Upper lobe of left lung (tissue), 6 donors: Measurements from ENCODE around the gene QPRT. TPM values are rescaled to one million over a fixed set of nuclear protein-coding genes. Genes with fewer than 3 reads are reported as not detected.
"Not testable (repeated sequence)": the region's sequence is repeated elsewhere in the genome, so short reads cannot be mapped to it uniquely, and the experiment has no call there.

ENCODE experiments used
- ATAC-seq, 2 donors: fragments of 200-7000 bp; cut with Tn5 transposase; one replicate each; pipeline ENCODE4 v1.9.1; 2022; ENCODE audit warnings: mild to moderate bottlenecking in 2 of 2, moderate library complexity in 2 of 2; ENCODE audit not compliant: low FRiP score in 2 of 2
- DNase-seq, 2 donors: peaks; one replicate each; pipeline ENCODE4 v3.0.0-alpha.2; 2019 to 2020
- H3K27ac ChIP-seq, 4 donors: fragments of 200-600 bp; sonication (generic); one replicate each; pipeline ENCODE4 v1.5.1; 2016 to 2019
- H3K27me3 ChIP-seq, 4 donors: fragments of 200-600 bp; sonication (generic); one replicate each; pipeline ENCODE4 v1.5.1; 2017 to 2019
- H3K36me3 ChIP-seq, 4 donors: fragments of 200-600 bp; sonication (generic); one replicate each; pipeline ENCODE4 v1.5.1; 2016 to 2019
- H3K4me1 ChIP-seq, 4 donors: fragments of 200-600 bp; sonication (generic); one replicate each; pipeline ENCODE4 v1.5.1; 2018 to 2019
- H3K4me3 ChIP-seq, 4 donors: fragments of 200-600 bp; sonication (generic); one replicate each; pipeline ENCODE4 v1.5.1; 2017 to 2019; ENCODE audit warnings: mild to moderate bottlenecking in 2 of 4, moderate library complexity in 1 of 4
- H3K9me3 ChIP-seq, 4 donors: fragments of 200-600 bp; sonication (generic); one replicate each; pipeline ENCODE4 v1.5.1; 2018 to 2019
- EP300 ChIP-seq, 4 donors: sonication (generic); formaldehyde crosslinking; IDR thresholded peaks; one replicate each; pipeline ENCODE4 v1.5.1; 2017; ENCODE audit warnings: antibody characterized with exemption in 4 of 4, control low read depth in 2 of 4
- POLR2A ChIP-seq, 4 donors: fragments of 450-650 bp; IDR thresholded peaks; one replicate each; pipeline ENCODE4 v1.5.1; 2016 to 2017; ENCODE audit warnings: antibody characterized with exemption in 4 of 4, mild to moderate bottlenecking in 2 of 4
- POLR2AphosphoS5 ChIP-seq, 2 donors: sonication (generic); formaldehyde crosslinking; IDR thresholded peaks; one replicate each; pipeline ENCODE4 v1.5.1; 2017; ENCODE audit warnings: antibody characterized with exemption in 2 of 2
- WGBS, 2 donors: methylation state at CpG; one replicate each; pipeline ENCODE4 v1.1.5; 2017 to 2018; 5-methylcytosine and 5-hydroxymethylcytosine counted together
- total RNA-seq, 6 donors: library from RNA; depleted of rRNA in 4 of 6; stranded (reverse); fragments of >200 nt in 4 of 6; gene quantifications; one replicate each; pipeline versions ENCODE4 v1.1.0 to v1.2.1, GENCODE V29; 2016 to 2021
- TF ChIP-seq, protein P1 (sequence below), 6 experiments: fragments of 450-650 bp in 4 of 6; fragments of 200-600 bp in 2 of 6; sonication (generic) in 2 of 6; IDR thresholded peaks; one replicate each; pipeline ENCODE4 v1.5.1; 2016 to 2019; ENCODE audit warnings: antibody characterized with exemption in 6 of 6
- donor health status: DM: no; HTN: no; CAD: no; lungs with moderate emphysema.
- donor health status: DM: no; HTN: yes; CAD: no; lungs with severe emphysema.

Gene QPRT
- total RNA-seq, 6 donors from 2014 or later, result 4.8 to 17.8 (median 9.8) TPM

DNA sequence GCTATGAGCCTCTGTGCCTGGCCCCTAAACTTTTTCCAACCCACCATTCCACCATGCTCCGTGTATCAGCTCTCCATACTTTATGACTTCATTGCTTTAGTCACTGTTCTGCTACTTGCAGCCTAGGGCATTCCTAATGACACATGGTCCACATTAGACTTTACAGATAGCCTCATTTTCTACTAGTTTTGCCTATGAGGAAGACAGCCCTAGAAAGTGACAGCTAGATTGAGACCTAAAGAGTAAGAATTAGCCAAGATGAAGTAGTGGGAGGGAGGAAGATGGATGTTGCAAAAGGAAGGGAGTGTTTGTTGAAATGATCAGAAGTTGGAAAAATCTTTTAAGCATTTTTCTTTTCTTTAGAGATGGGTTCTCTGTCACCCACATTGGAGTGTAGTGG lies 55.8 kb downstream of the QPRT start:
- Histone ChIP-seq H3K27me3 (no peaks in the 10 kb centered on the region), H3K4me1 (peaks cover 0 to 3% (median 0%) of the 10 kb centered on the region in 4 donors), H3K27ac (no peak overlapping the region), H3K36me3 (no peaks in the 10 kb centered on the region), H3K4me3 (no peak overlapping the region), H3K9me3 (no peaks in the 10 kb centered on the region)
- TF ChIP-seq POLR2A (IDR thresholded peaks at IDR 0.05) (no peak), EP300 (IDR thresholded peaks at IDR 0.05) (no peak), POLR2AphosphoS5 (IDR thresholded peaks at IDR 0.05) (no peak)
- TF ChIP-seq, protein P1, sequence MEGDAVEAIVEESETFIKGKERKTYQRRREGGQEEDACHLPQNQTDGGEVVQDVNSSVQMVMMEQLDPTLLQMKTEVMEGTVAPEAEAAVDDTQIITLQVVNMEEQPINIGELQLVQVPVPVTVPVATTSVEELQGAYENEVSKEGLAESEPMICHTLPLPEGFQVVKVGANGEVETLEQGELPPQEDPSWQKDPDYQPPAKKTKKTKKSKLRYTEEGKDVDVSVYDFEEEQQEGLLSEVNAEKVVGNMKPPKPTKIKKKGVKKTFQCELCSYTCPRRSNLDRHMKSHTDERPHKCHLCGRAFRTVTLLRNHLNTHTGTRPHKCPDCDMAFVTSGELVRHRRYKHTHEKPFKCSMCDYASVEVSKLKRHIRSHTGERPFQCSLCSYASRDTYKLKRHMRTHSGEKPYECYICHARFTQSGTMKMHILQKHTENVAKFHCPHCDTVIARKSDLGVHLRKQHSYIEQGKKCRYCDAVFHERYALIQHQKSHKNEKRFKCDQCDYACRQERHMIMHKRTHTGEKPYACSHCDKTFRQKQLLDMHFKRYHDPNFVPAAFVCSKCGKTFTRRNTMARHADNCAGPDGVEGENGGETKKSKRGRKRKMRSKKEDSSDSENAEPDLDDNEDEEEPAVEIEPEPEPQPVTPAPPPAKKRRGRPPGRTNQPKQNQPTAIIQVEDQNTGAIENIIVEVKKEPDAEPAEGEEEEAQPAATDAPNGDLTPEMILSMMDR (IDR thresholded peaks at IDR 0.05), result no peak
- ATAC-seq, result no peak
- 79 to 94% methylated on average over 1 of the region's 1 CpG for WGBS, 2 donors
- DNase-seq, result no peak

DNA sequence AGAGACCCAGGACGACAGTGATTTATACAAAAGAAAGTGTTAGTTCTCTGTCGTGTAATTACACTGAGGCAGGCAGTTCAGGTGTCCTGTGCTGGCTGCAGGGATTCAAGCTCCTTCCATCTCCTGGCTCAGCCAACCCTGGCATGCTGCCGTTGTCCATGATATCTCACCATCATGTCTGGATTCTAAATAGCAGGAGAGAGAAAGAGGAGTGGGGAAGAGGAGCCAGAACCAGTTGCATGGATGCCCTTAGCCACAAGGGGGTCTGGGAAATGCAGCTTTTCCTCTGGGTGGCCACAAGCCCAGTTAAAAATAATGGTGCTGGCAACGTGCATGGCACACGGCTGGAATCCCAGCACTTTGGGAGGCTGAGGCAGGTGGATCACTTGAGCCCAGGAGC lies 57.1 kb downstream of the QPRT start:
- H3K27me3 ChIP-seq, result no peaks in the 10 kb centered on the region
- DNase-seq (no peak), ATAC-seq (no peak)
- no peaks in the 10 kb centered on the region for H3K36me3 ChIP-seq
- H3K27ac ChIP-seq, result no peak overlapping the region
- no peaks in the 10 kb centered on the region for H3K9me3 ChIP-seq
- no peak for TF ChIP-seq POLR2A (IDR thresholded peaks at IDR 0.05)
- TF ChIP-seq EP300 (IDR thresholded peaks at IDR 0.05), result no peak
- TF ChIP-seq, protein P1 (IDR thresholded peaks at IDR 0.05), result no peak
- no peak for TF ChIP-seq POLR2AphosphoS5 (IDR thresholded peaks at IDR 0.05)
- no peak overlapping the region for H3K4me3 ChIP-seq
- WGBS, 2 donors, result 44 to 60% methylated on average over 5 of the region's 5 CpGs
- H3K4me1 ChIP-seq, result peaks cover 0 to 3% (median 0%) of the 10 kb centered on the region in 4 donors

DNA sequence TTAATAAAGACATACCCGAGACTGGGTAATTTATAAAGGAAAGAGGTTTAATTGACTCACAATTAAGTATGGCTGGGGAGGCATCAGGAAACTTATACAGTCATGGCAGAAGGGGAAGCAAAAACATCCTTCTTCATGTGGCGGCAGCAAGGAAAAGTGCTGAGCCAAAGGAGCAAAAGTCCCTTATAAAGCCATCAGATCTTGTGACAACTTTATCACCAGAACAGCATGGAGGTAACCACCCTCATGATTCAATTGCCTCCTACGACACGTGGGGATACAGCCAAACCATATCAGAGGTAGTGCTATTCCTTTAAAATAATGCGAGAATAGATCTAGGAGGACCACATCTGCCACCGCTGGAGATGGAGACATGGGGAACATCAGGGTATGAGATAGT lies 57.8 kb downstream of the QPRT start:
- Histone ChIP-seq H3K4me3 (no peak overlapping the region), H3K27ac (no peak overlapping the region), H3K36me3 (no peaks in the 10 kb centered on the region), H3K9me3 (no peaks in the 10 kb centered on the region), H3K4me1 (peaks cover 0 to 3% (median 0%) of the 10 kb centered on the region in 4 donors), H3K27me3 (no peaks in the 10 kb centered on the region)
- no peak for ATAC-seq
- 74 to 80% methylated on average over 6 of the region's 6 CpGs for WGBS, 2 donors
- no peak for DNase-seq
- TF ChIP-seq, protein P1 (IDR thresholded peaks at IDR 0.05), result no peak

DNA sequence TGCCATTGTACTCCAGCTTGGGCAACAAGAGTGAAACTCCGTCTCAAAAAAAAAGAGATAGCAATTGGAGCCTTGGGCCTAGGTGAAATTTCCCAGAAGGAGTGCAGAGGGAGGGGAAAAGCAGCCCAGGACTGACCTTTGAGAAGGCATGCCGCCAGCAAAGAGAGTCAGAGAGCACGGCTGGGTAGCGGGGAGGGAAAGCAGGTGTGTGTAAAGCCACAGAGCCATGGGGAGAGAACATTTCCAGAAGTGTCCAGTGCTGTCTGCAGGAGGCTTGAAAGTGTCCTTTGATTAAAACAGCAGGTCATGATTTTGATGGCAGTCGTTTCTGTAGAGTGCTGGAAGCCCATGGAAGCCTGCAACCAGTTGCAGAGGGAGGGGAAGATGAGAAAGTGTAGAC lies 58.7 kb downstream of the QPRT start:
- TF ChIP-seq POLR2A (IDR thresholded peaks at IDR 0.05) (no peak), POLR2AphosphoS5 (IDR thresholded peaks at IDR 0.05) (no peak)
- TF ChIP-seq, protein P1 (IDR thresholded peaks at IDR 0.05), result no peak
- 71 to 72% methylated on average over 5 of the region's 5 CpGs for WGBS, 2 donors
- Histone ChIP-seq H3K4me3 (no peak overlapping the region), H3K4me1 (peaks cover 0 to 3% (median 0%) of the 10 kb centered on the region in 4 donors), H3K27ac (no peak overlapping the region), H3K36me3 (no peaks in the 10 kb centered on the region), H3K27me3 (no peaks in the 10 kb centered on the region), H3K9me3 (no peaks in the 10 kb centered on the region)
- DNase-seq (no peak), ATAC-seq (no peak)

DNA sequence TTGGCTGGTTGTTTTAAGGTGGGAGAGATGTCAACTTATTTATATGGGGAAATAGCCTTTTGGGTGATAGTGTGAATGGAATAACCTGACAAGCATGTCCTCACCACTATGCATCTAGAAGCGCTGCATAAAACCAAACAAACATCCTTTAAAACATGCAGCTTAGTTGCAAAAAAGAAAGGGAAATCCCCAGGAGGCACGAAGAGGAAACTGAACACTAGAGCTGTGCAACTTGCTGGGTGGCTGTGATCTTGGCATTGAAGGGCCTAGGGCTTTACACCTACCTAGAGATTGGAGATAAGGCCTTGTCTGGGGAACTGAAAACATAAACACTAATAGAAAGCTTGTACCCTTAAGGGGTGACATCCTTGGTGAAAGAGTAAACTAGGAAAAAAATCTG lies 59.5 kb downstream of the QPRT start:
- Histone ChIP-seq H3K9me3 (no peaks in the 10 kb centered on the region), H3K4me3 (no peak overlapping the region), H3K27me3 (no peaks in the 10 kb centered on the region), H3K4me1 (peaks cover 0 to 3% (median 0%) of the 10 kb centered on the region in 4 donors), H3K27ac (no peak overlapping the region), H3K36me3 (no peaks in the 10 kb centered on the region)
- DNase-seq (no peak), ATAC-seq (no peak)
- TF ChIP-seq EP300 (IDR thresholded peaks at IDR 0.05), result no peak
- TF ChIP-seq, protein P1 (IDR thresholded peaks at IDR 0.05), result no peak
- WGBS, 2 donors, result 47 to 49% methylated on average over 2 of the region's 2 CpGs

DNA sequence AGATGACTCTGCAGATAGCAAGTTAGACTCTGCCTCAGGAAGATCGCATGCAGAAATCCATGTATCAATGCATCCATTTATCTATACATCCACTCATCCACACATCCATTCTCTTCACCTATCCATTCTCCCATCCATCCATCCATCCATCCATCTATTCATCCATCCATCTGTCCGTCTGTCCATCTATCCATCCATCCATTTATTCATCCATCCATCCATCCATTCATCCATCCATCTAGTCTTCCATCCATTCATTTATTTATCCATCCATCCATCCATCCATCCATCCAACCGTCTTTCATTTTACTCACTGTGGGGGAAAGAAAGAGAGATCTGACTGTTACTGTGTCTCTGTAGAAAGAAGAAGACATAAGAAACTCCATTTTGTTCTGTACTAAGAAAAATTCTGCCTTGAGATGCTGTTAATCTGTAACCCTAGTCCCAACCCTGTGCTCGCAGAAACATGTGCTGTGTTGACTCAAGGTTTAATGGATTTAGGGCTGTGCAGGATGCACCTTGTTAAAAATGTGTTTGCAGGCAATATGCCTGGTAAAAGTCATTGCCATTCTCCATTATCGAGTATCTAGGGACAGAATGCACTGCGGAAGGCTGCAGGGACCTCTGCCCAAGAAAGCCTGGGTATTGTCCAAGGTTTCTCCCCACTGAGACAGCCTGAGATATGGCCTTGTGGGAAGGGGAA lies 61.1 kb downstream of the QPRT start:
- not testable (repeated sequence) for H3K27ac ChIP-seq, DNase-seq, H3K9me3 ChIP-seq, H3K27me3 ChIP-seq, H3K4me3 ChIP-seq, H3K36me3 ChIP-seq, H3K4me1 ChIP-seq, ATAC-seq
- WGBS, 2 donors, result 78 to 89% methylated on average over 6 of the region's 6 CpGs

DNA sequence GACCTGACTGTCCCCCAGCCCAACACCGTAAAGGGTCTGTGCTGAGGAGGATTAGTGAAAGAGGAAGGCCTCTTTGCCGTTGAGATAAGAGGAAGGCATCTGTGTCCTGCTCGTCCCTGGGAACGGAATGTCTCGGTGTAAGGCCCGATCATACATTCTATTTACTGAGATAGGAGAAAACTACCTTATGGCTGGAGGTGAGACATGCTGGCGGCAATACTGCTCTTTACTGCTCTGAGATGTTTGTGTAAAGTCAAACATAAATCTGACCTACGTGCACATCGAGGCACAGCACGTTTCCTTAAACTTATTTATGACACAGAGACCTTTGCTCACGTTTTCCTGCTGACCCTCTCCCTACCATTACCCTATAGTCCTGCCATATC lies 61.6 kb downstream of the QPRT start:
- H3K4me3 ChIP-seq, H3K27me3 ChIP-seq, DNase-seq, H3K27ac ChIP-seq, H3K36me3 ChIP-seq, ATAC-seq, H3K9me3 ChIP-seq, H3K4me1 ChIP-seq: not testable (repeated sequence)
- WGBS, 2 donors, result 48 to 60% methylated on average over 11 of the region's 11 CpGs
